Peyer's patch (tissue), 4 donors: ENCODE data around the gene MAEA. TPM values are rescaled to one million over a fixed set of nuclear protein-coding genes. Genes with fewer than 3 reads are reported as not detected.

Experiments
- DNase-seq, 3 donors: peaks; one replicate each; pipeline ENCODE4 v3.0.0-alpha.2; 2017 to 2019
- H3K27ac ChIP-seq, 4 donors: fragments of 200-600 bp; sonication (generic); one replicate each; pipeline ENCODE4 v1.5.1; 2016 to 2019
- H3K27me3 ChIP-seq, 2 donors: fragments of 200-600 bp; sonication (generic); one replicate each; pipeline ENCODE4 v1.5.1; 2019
- H3K36me3 ChIP-seq, 3 donors: fragments of 200-600 bp; sonication (generic); one replicate each; pipeline ENCODE4 v1.5.1; 2016 to 2019
- H3K4me1 ChIP-seq, 4 donors: fragments of 200-600 bp; sonication (generic); one replicate each; pipeline ENCODE4 v1.5.1; 2016 to 2019
- H3K4me3 ChIP-seq, 4 donors: fragments of 200-600 bp; sonication (generic); 1 replicate in 3 of 4; 2 replicates in 1 of 4; pipeline ENCODE4 v1.5.1; 2016 to 2019; ENCODE audit warnings: mild to moderate bottlenecking in 1 of 4
- H3K9me3 ChIP-seq, 4 donors: fragments of 200-600 bp; sonication (generic); one replicate each; pipeline ENCODE4 v1.5.1; 2016 to 2019; ENCODE audit warnings: mild to moderate bottlenecking in 1 of 4
- POLR2A ChIP-seq, 2 donors: fragments of 450-650 bp; IDR thresholded peaks; one replicate each; pipeline ENCODE4 v1.5.1; 2017; ENCODE audit warnings: antibody characterized with exemption in 2 of 2, mild to moderate bottlenecking in 2 of 2, moderate library complexity in 2 of 2
- total RNA-seq, 4 donors: library from RNA; depleted of rRNA; stranded (reverse); fragments of >200 nt; gene quantifications; one replicate each; pipeline ENCODE4 v1.1.0, GENCODE V29; 2016
- TF ChIP-seq, protein P1 (sequence below), 6 experiments: fragments of 450-650 bp in 4 of 6; fragments of 200-600 bp in 2 of 6; sonication (generic) in 1 of 6; IDR thresholded peaks; one replicate each; pipeline ENCODE4 v1.5.1; 2017 to 2019; ENCODE audit warnings: antibody characterized with exemption in 6 of 6, mild to moderate bottlenecking in 3 of 6, moderate library complexity in 1 of 6

Gene MAEA
- total RNA-seq, 4 donors from 2014 or later: 112 to 200 (median 143) TPM

DNA sequence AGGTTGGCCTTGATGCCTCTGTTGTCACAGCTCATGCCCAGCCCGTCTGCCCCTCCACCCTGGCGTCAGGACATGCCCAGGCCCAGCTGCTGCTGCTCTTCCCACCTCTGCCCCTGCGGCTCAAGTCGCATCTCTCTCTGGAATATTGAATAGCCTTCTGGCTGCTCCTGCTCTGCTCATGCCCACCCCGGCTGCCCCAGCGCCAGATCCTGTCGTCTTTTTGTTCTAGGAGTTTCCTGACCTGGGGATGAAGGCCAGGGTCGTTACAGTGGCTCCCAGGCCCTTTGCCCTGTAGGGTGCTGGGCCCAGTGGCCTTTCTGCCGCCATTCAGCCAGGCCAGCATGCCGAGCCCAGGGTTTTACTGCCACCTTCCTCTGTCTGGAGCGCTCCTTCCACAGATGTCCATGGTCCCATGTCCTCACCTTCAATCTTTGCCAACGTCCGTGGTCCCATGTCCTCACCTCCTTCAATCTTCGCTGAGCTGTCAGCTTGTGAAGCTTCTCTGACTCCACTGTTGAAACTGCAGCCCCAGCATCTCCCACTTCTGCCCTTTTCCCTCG is 9.7 kb downstream of the MAEA start:
- Histone ChIP-seq H3K9me3 (no peaks in the 10 kb centered on the region), H3K4me3 (no peak overlapping the region), H3K36me3 (peaks cover 0 to 48% (median 0%) of the 10 kb centered on the region in 3 donors), H3K27ac (no peak overlapping the region), H3K4me1 (peaks cover 0 to 12% (median 4%) of the 10 kb centered on the region in 4 donors), H3K27me3 (no peaks in the 10 kb centered on the region)
- TF ChIP-seq, protein P1, sequence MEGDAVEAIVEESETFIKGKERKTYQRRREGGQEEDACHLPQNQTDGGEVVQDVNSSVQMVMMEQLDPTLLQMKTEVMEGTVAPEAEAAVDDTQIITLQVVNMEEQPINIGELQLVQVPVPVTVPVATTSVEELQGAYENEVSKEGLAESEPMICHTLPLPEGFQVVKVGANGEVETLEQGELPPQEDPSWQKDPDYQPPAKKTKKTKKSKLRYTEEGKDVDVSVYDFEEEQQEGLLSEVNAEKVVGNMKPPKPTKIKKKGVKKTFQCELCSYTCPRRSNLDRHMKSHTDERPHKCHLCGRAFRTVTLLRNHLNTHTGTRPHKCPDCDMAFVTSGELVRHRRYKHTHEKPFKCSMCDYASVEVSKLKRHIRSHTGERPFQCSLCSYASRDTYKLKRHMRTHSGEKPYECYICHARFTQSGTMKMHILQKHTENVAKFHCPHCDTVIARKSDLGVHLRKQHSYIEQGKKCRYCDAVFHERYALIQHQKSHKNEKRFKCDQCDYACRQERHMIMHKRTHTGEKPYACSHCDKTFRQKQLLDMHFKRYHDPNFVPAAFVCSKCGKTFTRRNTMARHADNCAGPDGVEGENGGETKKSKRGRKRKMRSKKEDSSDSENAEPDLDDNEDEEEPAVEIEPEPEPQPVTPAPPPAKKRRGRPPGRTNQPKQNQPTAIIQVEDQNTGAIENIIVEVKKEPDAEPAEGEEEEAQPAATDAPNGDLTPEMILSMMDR (IDR thresholded peaks at IDR 0.05): no peak
- TF ChIP-seq POLR2A (IDR thresholded peaks at IDR 0.05): no peak
- DNase-seq: peak in 1 of 3 donors; percentile 23

DNA sequence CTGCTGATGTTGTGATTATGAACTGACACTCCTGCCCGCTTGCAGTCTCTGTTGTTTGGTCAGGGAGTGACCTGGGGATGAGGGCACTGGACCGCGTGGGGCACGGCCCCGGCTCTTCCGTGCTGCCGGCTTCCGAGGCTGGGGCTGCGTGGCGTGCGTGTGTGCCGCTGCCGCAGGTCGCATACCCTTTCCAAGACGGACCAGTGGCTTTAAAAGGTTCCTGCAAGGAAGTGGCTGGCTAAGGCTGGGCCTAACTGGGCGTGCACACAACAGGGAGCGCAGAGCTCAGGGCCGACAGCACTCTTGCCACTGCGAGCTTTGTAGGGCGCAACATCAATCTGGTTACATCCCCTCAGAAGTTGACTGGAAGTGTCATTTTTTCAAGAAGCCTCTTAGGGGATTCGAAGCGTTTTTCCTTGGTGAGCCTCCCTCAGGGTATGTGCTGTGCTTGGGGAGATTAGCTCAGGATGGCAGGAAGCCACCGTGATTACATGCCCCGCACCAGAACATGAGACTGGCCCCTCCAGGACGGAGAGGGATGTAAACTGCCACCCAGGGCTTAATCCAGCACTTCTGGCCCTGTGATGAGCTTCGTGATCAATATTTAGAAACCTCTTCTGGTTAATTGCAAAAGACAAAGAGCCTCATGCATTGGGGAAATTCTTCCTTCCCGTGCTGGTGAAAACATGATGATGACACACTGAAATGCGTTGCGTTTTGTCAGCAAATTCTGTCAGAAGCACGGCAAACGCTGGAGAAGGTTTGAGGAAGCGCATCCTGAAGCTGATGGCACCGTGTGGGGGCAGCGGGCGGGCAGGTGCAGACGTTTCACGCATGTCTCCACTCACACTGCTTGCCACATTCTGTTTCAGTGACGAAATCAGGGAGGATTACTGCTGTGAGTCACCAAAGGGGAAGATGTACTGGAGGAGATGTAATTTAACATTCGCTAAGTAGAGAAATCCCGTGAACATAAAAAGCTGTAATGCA is 11.1 kb downstream of the MAEA start:
- peaks cover 0 to 48% (median 0%) of the 10 kb centered on the region in 3 donors for H3K36me3 ChIP-seq
- no peaks in the 10 kb centered on the region for H3K27me3 ChIP-seq
- peaks cover 0 to 8% (median 0%) of the 10 kb centered on the region in 4 donors for H3K4me1 ChIP-seq
- no peak overlapping the region for H3K4me3 ChIP-seq
- TF ChIP-seq, protein P1 (IDR thresholded peaks at IDR 0.05): no peak
- no peak for TF ChIP-seq POLR2A (IDR thresholded peaks at IDR 0.05)
- H3K27ac ChIP-seq: peak overlapping the region in 2 of 4 donors; percentile 10 to 52
- DNase-seq: peak in 1 of 3 donors; percentile 38
- H3K9me3 ChIP-seq: no peaks in the 10 kb centered on the region

DNA sequence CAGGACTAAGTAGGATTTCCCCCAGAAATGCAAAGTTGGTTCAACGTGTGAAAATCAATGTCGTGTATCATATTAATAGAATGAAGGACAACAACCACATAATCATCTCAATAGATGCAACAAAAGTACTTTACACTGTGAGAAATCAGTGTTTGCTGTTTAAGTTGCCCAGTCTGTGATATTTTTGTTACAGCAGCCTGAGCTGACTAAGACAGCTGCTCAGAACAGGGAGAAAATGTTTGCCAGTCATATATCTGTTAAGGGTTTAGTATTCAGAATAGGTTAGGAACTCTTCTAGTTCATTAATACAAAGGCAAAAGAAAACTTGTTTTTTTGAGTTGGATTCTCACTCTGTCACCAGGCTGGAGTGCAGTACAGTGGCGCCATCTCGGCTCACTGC is 12.5 kb downstream of the MAEA start:
- Histone ChIP-seq H3K36me3 (peaks cover 0 to 39% (median 0%) of the 10 kb centered on the region in 3 donors), H3K4me1 (peaks cover 0 to 11% (median 5%) of the 10 kb centered on the region in 4 donors), H3K27ac (no peak overlapping the region), H3K27me3 (no peaks in the 10 kb centered on the region), H3K9me3 (no peaks in the 10 kb centered on the region), H3K4me3 (no peak overlapping the region)
- TF ChIP-seq POLR2A (IDR thresholded peaks at IDR 0.05): no peak
- TF ChIP-seq, protein P1 (IDR thresholded peaks at IDR 0.05): no peak
- no peak for DNase-seq

DNA sequence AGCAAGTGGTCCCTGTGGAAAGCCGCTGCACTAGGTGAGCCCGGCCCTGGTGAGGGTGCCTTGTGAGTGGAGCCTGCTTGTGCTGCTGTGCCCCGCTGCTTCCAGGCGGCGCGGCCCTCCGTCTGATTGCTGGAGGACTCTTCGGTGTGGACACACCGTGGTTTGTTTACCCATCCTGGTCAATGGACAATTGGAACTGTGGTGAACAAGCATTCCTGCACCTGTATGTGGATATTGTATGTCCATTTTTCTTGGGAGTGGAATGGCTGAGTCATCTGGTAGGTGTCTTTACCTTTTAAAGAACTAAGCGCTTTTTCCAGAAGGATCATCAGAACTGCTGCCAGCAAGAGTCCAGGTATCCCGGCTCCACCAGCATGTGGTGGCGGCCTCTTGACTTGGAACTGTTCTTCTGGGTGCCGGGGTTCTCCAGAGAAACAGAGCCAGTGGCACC is 15.6 kb downstream of the MAEA start:
- H3K4me3 ChIP-seq: no peak overlapping the region
- H3K9me3 ChIP-seq: no peaks in the 10 kb centered on the region
- H3K27me3 ChIP-seq: no peaks in the 10 kb centered on the region
- TF ChIP-seq, protein P1 (IDR thresholded peaks at IDR 0.05): no peak
- TF ChIP-seq POLR2A (IDR thresholded peaks at IDR 0.05): no peak
- H3K27ac ChIP-seq: peak overlapping the region in 3 of 4 donors; percentile 44 to 81 (median 73)
- no peak for DNase-seq
- peaks cover 0 to 15% (median 0%) of the 10 kb centered on the region in 3 donors for H3K36me3 ChIP-seq
- H3K4me1 ChIP-seq: peaks cover 5 to 33% (median 20%) of the 10 kb centered on the region in 4 donors

DNA sequence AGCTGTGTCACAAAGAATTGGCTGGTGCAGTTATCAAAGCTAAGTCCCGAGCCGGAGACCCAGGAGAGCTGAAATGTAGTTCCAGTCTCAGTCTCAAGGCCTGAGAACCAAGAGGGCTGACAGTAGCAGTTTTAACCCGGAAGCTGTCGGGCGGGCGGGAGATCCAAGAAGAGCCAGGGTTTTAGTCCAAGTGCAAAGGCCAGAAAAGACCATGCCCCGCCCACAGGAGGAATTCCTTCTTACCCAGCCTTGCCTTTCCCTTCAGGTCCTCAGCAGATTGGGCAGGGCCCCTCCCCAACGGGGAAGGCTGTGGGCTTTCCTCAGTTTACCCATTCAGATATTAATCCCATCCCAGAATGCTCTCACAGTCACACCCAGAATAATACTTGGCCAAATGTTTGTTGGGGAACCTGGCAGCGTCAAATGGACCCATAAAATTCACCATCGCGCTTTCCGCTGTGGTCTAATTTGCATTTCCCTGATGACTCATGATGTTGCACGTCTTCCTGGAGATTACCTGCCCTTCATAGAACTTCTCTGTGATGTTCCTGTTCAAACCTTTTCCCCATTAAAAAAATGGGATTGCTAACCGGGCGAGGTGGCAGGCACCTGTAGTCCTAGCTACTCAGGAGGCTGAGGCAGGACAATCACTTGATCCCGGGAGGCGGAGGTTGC is 16.2 kb downstream of the MAEA start:
- peak in 2 of 3 donors; percentile 78 to 82 for DNase-seq
- H3K27me3 ChIP-seq: no peaks in the 10 kb centered on the region

More for the DNA sequence above, 16.2 kb downstream of the MAEA start:
- TF ChIP-seq, protein P1 (IDR thresholded peaks at IDR 0.05): no peak
- TF ChIP-seq POLR2A (IDR thresholded peaks at IDR 0.05): no peak
- peaks cover 0 to 8% (median 0%) of the 10 kb centered on the region in 3 donors for H3K36me3 ChIP-seq
- H3K9me3 ChIP-seq: no peaks in the 10 kb centered on the region
- H3K4me1 ChIP-seq: peaks cover 5 to 39% (median 22%) of the 10 kb centered on the region in 4 donors
- H3K27ac ChIP-seq: peak overlapping the region in 3 of 4 donors; percentile 44 to 81 (median 73)
- H3K4me3 ChIP-seq: peak overlapping the region in 1 of 4 donors; percentile 20
